Neural progenitor cell (in vitro differentiated cells): ENCODE data around the gene ABCC8. TPM values are rescaled to one million over a fixed set of nuclear protein-coding genes. Genes with fewer than 3 reads are reported as not detected.

ENCODE experiments used
- DNase-seq: peaks from one replicate; pipeline ENCODE4 v3.0.0-alpha.2; 2016; ENCODE audit warnings: low spot score
- H2AFZ ChIP-seq: fragments of 200-600 bp; sonication (generic); replicated peaks from 2 replicates; pipeline ENCODE4 v1.6.1; 2016; ENCODE audit warnings: antibody characterized with exemption
- H3F3A ChIP-seq: fragments of 200-600 bp; sonication (generic); 2 replicates; pipeline ENCODE4 v1.6.1; 2016; ENCODE audit warnings: antibody characterized with exemption, low read depth
- H3K27ac ChIP-seq: fragments of 200-600 bp; sonication (generic); 2 replicates; pipeline ENCODE4 v1.5.1; 2016; ENCODE audit warnings: mild to moderate bottlenecking
- H3K27me3 ChIP-seq: fragments of 200-600 bp; sonication (generic); 2 replicates; pipeline ENCODE4 v1.6.1; 2016; ENCODE audit warnings: mild to moderate bottlenecking, moderate library complexity
- H3K36me3 ChIP-seq: fragments of 200-600 bp; sonication (generic); 2 replicates; pipeline ENCODE4 v1.5.1; 2016
- H3K4me1 ChIP-seq: fragments of 200-600 bp; sonication (generic); 2 replicates; pipeline ENCODE4 v1.6.1; 2016; ENCODE audit warnings: mixed run types
- H3K4me2 ChIP-seq: fragments of 200-600 bp; sonication (generic); 2 replicates; pipeline ENCODE4 v1.6.1; 2016
- H3K4me3 ChIP-seq: fragments of 200-600 bp; sonication (generic); 2 replicates; pipeline ENCODE4 v1.5.1; 2016
- H3K79me2 ChIP-seq: fragments of 200-600 bp; sonication (generic); 2 replicates; pipeline ENCODE4 v1.6.1; 2016; ENCODE audit warnings: low read depth
- H3K9ac ChIP-seq: fragments of 200-600 bp; sonication (generic); 2 replicates; pipeline ENCODE4 v1.6.1; 2016
- H3K9me3 ChIP-seq: fragments of 200-600 bp; sonication (generic); 2 replicates; pipeline ENCODE4 v1.5.1; 2016; ENCODE audit warnings: low read depth
- H4K20me1 ChIP-seq: fragments of 200-600 bp; sonication (generic); 2 replicates; pipeline ENCODE4 v1.6.1; 2016; ENCODE audit warnings: low read depth
- H3K27ac Mint-ChIP-seq: 3 replicates; pipeline ENCODE4 v1.8.0; 2021; ENCODE audit warnings: mixed read lengths
- H3K27me3 Mint-ChIP-seq: 2 replicates; pipeline ENCODE4 v1.8.0; 2022; ENCODE audit warnings: low read depth, mild to moderate bottlenecking, inconsistent platforms, moderate library complexity, mixed read lengths; ENCODE audit not compliant: insufficient read depth
- H3K36me3 Mint-ChIP-seq: 3 replicates; pipeline ENCODE4 v1.8.0; 2021; ENCODE audit warnings: mixed read lengths
- H3K4me1 Mint-ChIP-seq: 3 replicates; pipeline ENCODE4 v1.8.0; 2021; ENCODE audit warnings: mixed read lengths
- H3K4me3 Mint-ChIP-seq: 3 replicates; pipeline ENCODE4 v1.8.0; 2021; ENCODE audit warnings: mild to moderate bottlenecking, moderate library complexity, mixed read lengths
- H3K9me3 Mint-ChIP-seq: 3 replicates; pipeline ENCODE4 v1.8.0; 2020; ENCODE audit warnings: mixed read lengths
- EZH2 ChIP-seq: fragments of 200-600 bp; sonication (generic); IDR thresholded peaks from 2 replicates; pipeline ENCODE4 v1.6.1; 2017; ENCODE audit warnings: antibody characterized with exemption, mild to moderate bottlenecking, moderate library complexity
- EZH2phosphoT487 ChIP-seq: fragments of 200-600 bp; sonication (generic); IDR thresholded peaks from 2 replicates; pipeline ENCODE4 v1.6.1; 2017; ENCODE audit warnings: antibody characterized with exemption
- total RNA-seq: library from RNA; depleted of rRNA; stranded (reverse); fragments of >200 nt; gene quantifications from 2 replicates; pipeline ENCODE4 v1.2.3, GENCODE V29; 2015; ENCODE audit warnings: low replicate concordance
- TF ChIP-seq, protein P1 (sequence below): fragments of 200-600 bp; sonication (generic); IDR thresholded peaks from 2 replicates; pipeline ENCODE4 v1.5.1; 2017; ENCODE audit warnings: antibody characterized with exemption, mild to moderate bottlenecking

Gene ABCC8
- total RNA-seq, 1 donor from 2014 or later, result 0.32 TPM

- Histone ChIP-seq H3K9me3 (no peaks in the 10 kb centered on the region), H3K36me3 (no peaks in the 10 kb centered on the region), H3K9ac (no peak overlapping the region), H3K4me3 (no peak overlapping the region), H3K4me1 (peaks cover 10% of the 10 kb centered on the region), H3K27ac (no peak overlapping the region), H2AFZ (no peak overlapping the region), H4K20me1 (no peaks in the 10 kb centered on the region), H3K27me3 (peaks cover 13% of the 10 kb centered on the region), H3F3A (peaks cover 6% of the 10 kb centered on the region), H3K79me2 (no peaks in the 10 kb centered on the region), H3K4me2 (no peak overlapping the region)
- Mint-ChIP-seq H3K27me3 (peaks cover 12% of the 10 kb centered on the region), H3K27ac (no peak overlapping the region), H3K36me3 (peaks cover 3% of the 10 kb centered on the region), H3K4me3 (no peak overlapping the region), H3K4me1 (peaks cover 6% of the 10 kb centered on the region), H3K9me3 (no peaks in the 10 kb centered on the region)
- no peak for TF ChIP-seq EZH2phosphoT487
- no peak for TF ChIP-seq EZH2
- TF ChIP-seq, protein P1, sequence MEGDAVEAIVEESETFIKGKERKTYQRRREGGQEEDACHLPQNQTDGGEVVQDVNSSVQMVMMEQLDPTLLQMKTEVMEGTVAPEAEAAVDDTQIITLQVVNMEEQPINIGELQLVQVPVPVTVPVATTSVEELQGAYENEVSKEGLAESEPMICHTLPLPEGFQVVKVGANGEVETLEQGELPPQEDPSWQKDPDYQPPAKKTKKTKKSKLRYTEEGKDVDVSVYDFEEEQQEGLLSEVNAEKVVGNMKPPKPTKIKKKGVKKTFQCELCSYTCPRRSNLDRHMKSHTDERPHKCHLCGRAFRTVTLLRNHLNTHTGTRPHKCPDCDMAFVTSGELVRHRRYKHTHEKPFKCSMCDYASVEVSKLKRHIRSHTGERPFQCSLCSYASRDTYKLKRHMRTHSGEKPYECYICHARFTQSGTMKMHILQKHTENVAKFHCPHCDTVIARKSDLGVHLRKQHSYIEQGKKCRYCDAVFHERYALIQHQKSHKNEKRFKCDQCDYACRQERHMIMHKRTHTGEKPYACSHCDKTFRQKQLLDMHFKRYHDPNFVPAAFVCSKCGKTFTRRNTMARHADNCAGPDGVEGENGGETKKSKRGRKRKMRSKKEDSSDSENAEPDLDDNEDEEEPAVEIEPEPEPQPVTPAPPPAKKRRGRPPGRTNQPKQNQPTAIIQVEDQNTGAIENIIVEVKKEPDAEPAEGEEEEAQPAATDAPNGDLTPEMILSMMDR, result no peak
- DNase-seq, result no peak
Measured at GRCh38 chr11:17385926-17386325, 90.7 kb downstream of the ABCC8 start.

GRCh38 chr11:17385492-17385891 lies 91.2 kb downstream of the ABCC8 start:
- Histone ChIP-seq H3K27ac (no peak overlapping the region), H4K20me1 (no peaks in the 10 kb centered on the region), H3F3A (peaks cover 6% of the 10 kb centered on the region), H2AFZ (no peak overlapping the region), H3K27me3 (peaks cover 13% of the 10 kb centered on the region), H3K4me2 (no peak overlapping the region), H3K4me3 (no peak overlapping the region), H3K79me2 (no peaks in the 10 kb centered on the region), H3K4me1 (peaks cover 10% of the 10 kb centered on the region), H3K9ac (no peak overlapping the region), H3K9me3 (no peaks in the 10 kb centered on the region), H3K36me3 (no peaks in the 10 kb centered on the region)
- Mint-ChIP-seq H3K9me3 (no peaks in the 10 kb centered on the region), H3K4me1 (peaks cover 6% of the 10 kb centered on the region), H3K27me3 (peaks cover 11% of the 10 kb centered on the region), H3K36me3 (peaks cover 3% of the 10 kb centered on the region), H3K27ac (no peak overlapping the region), H3K4me3 (no peak overlapping the region)
- no peak for DNase-seq
- no peak for TF ChIP-seq EZH2phosphoT487
- TF ChIP-seq, protein P1, result no peak
- TF ChIP-seq EZH2, result no peak

DNA sequence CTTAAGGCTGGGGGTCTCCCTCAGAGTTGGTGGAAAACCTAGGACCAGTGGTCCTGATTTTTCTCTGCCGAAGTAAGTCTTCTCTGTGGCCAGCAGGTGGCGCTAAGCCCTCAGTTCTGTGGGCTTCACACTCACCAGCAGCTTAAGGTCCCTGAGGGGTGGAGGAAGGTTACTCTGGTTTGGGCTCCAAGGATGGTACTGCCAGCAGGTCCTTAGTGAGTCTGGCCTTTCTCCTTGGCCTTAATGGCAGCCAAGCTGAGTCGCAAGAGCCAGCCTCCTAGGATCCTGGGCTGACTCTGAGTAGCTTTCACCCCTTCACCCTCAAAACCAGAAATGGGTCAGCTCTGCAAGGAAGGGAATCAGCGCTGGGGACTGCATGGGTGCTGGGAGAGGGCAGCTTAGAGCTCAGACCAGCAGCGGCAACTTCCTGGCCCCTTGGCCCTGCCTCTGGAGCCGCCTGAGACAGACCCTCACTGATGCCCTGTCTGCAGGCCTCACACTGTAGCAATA lies 92.6 kb downstream of the ABCC8 start:
- Histone ChIP-seq H3K27me3 (peaks cover 13% of the 10 kb centered on the region), H2AFZ (no peak overlapping the region), H3K4me3 (no peak overlapping the region), H3K9me3 (no peaks in the 10 kb centered on the region), H3K79me2 (no peaks in the 10 kb centered on the region), H3K4me2 (no peak overlapping the region), H3K36me3 (no peaks in the 10 kb centered on the region), H3K4me1 (peaks cover 6% of the 10 kb centered on the region), H3K9ac (no peak overlapping the region), H3F3A (no peaks in the 10 kb centered on the region), H3K27ac (no peak overlapping the region), H4K20me1 (no peaks in the 10 kb centered on the region)
- Mint-ChIP-seq H3K27ac (no peak overlapping the region), H3K9me3 (no peaks in the 10 kb centered on the region), H3K27me3 (peaks cover 6% of the 10 kb centered on the region), H3K36me3 (peaks cover 6% of the 10 kb centered on the region), H3K4me3 (no peak overlapping the region), H3K4me1 (no peaks in the 10 kb centered on the region)
- TF ChIP-seq, protein P1, result peak; percentile 92
- TF ChIP-seq EZH2 (no peak), EZH2phosphoT487 (no peak)
- DNase-seq, result peak; percentile 94
